ENCODE results near the gene NAV2.

Gene NAV2

DNA sequence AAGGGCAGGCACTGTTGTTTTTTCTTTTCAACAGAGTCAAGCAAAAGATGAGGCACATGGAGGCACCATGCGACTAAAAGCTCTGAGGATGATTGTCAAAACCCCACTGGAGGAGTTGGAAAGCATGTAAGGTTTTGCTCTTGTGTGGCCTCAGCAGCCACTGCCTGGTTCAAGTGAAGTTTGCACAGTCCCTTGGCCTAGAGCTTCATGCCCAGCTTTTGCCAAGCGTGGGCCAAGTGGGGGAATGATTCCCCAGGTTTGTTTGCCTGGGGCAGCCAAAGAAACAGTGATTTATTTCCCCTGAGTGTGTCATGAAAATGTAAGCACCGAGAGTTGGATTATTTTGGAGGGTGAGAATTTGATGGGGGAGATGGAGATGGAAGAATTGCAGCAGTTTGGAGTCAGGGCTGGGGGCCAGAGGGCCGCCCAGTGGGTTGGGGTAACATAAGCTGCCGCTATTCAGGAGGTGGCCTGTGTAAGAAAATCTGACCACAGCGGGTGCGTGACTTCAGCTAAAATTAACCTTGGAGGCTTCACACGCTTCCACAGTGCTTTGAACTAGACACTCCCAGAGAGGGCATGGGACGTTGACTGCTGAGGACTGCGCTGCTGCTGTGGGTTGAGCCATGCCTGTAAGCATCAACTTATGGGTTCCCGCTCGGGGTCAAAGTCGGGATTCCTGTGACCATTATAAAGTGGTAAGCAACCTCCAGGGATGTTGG lies 100.7 kb downstream of the NAV2 start:
- no peak for DNase-seq

DNA sequence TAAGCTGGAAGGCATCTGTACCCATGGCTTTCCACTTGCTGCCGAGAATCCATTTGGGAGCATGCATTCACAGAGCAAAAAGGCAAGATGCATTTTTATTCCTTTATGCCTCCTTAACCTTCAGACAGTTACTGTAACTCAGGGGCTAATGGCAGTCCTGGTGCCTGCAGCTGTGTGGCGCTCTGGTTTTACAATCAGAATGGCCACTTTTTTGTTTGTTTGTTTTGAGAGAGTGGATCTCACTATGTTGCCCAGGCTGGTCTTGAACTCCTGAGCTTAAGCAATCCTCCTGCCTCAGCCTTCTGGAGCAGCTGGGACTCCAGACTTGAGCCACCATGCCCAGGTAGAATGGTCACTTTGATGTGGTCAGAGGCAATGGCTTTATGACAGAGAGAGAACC lies 101.8 kb downstream of the NAV2 start:
- DNase-seq: no peak

DNA sequence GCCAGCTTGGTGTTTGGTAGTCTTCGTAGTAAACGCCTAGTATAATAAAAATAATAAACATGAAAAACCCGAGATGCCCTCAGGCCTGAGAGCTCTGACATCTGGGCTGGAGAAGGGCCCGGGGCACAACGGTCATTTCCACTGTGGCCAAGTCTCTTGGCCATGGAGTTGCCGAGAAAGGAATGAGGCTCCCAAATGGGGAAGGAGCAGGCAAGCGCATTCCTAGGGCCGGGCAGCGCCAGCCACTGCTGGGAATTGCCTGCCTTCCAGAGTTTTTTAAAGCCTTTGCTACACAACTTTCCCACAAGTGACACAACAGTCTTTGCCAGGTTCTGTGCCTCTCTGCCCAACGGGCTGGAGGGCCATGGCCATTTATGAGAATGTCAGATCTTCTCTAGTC lies 103.4 kb downstream of the NAV2 start:
- no peak for DNase-seq

DNA sequence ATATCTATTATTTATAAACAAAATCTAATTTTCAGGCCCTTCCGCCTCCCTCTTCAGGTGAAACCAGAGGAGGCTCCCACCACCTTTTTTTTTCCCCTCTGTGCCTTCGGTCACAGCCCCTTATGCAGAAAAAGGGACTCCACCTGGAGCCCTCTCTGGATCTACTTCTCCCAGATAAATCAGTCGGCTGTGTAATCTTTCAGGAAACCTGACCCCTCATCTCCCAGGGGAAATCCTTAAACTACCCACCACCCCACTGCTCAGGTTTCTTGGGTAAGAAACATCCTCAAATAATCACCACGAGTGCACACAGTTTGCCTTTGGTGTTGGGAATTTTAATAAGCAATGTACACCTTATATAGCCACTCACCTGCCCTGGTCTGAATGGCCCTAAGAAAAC lies 104.2 kb downstream of the NAV2 start:
- no peak for DNase-seq

DNA sequence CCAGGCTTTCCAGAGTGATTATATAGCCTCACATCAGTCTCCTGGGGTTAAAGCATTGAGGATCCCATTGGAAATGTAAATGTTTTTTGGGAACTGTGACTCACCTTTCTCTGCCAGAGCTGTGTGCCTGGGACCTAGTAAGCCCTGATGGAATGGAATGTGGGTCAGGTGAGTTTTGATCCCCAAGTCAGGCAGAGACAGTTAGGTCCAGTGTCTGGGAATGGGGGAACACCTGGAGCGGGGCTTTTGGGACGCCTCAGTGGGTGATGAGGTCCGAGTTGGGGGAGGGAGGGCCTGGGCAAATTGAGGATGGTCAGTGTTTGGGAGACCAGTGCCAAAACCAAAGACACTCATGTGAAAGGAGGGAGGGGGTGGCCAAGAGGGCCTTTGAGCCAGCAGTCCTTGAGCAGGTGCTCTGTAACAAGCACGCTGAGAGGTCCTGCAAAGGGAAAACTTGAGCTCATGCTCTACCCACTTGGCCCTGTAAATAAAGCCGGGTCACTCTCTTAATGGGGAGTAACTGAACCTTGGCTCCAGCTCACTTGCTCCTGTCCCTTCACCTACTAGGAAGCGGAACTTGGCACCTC lies 104.7 kb downstream of the NAV2 start:
- DNase-seq: no peak

DNA sequence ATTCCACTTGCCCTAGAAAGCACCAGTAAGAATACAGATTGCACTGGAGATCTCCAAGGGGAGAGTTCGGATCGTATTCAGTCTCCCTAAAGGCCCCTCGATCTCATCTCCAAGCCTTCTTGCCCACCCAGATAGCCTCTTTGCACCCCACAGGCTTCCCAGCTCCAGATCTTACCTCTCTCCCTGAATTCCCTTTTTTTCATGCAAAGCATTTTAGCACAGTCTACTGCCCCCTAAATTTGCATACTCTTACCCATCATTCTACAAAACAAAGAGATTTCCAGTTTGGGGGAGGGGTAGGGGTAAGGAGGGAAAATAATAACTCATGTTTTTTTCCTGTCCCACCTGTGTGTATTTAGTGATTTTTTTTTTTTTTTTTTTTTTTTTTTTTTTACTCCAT lies 105.2 kb downstream of the NAV2 start:
- no peak for DNase-seq

DNA sequence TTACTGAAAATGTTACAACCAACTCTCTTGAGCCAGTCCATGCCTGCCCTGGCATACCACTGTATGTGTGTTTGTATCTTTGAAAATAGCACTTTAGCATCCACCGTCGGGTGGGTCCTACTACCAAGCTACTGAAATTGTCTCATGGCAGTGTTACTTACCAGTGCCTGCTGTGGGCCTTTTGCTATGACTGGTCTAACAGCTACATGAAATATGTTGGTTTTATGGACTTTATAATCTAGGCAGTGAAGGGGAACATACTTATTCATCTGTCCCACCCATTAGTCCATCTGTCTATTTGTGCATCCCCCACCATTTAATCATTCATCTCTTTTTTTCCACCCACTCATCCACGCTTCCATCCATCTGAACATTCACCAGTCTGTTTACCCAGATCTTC lies 106.0 kb downstream of the NAV2 start:
- no peak for DNase-seq

DNA sequence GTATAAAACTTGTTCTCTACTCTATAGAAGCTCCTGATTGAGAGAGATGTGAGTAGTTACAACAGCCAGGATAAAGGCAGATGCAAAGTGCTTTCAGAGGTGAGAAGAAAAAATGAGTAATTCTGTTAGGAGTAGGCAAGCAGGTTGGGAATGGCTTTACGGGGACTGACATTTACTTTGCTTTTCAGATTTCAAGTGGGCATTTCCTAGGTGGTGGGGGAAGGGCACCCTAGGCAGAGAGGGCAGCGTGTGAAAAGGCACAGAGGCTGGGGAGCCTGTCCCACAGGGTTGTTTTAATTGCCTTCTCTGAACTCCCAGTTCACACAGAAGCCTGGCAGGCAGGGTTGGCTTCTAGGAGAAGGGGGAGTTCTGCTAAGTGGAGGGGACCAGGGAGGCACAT lies 106.5 kb downstream of the NAV2 start:
- no peak for DNase-seq

DNA sequence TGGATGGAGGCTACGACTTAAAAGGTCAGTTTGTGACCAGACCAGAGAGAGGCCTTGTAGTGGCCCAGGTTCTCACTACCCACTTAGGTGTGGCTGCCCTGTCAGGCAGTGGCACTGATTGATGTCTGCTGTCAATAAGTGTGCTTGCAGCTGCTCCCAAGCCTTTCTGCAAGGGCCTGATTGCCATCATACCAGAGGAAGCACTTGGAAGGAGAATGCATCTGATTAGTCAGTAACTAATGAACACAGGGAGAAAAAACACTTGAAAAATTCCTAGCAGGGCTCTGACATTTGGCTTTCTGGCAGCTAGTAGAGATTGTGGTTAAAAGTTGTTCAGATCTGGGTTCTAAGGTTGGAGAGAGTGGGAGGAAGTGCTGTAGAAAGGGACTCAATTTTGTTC lies 107.5 kb downstream of the NAV2 start:
- peak; percentile 60 for DNase-seq

DNA sequence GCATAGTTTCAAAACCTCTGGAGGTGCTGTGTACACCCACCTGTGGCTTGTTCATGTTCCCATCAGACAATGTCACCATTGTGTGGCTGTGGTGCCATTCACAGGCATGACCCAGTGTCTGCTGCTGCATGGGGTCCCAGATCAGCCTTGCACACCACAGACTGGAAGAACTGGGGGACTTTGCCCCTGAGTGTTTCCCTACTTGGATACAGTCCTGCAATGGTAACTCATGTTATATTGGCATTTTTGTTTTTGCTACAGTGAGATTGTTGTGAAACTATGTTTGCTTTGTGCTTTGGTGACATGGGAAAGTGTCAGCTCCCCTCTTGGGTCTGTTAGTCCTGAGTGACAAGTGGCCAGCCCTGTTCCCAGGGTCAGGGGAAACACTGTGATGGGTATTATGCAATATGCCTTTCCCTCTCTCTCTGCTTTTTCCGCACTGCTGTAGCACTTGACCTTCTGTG lies 108.8 kb downstream of the NAV2 start:
- DNase-seq: no peak

DNA sequence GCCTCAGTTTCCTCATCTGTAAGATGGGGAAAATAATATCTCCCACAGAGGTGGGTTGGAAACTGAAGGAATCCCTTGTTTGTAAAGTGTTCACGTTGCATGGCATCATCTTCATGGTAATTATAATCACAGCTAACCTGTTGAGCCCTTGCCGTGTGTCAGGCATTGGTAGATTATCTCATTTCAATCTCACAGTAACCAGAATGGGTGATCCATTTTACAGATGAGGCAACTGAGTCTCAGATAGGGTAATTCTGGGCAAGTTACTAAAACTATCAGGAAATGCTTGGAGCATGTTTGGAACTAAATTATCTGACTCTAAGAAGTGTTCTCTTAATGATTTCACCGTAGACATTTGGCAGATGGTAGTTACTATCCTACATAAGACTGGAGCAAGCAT lies 109.4 kb downstream of the NAV2 start:
- no peak for DNase-seq

DNA sequence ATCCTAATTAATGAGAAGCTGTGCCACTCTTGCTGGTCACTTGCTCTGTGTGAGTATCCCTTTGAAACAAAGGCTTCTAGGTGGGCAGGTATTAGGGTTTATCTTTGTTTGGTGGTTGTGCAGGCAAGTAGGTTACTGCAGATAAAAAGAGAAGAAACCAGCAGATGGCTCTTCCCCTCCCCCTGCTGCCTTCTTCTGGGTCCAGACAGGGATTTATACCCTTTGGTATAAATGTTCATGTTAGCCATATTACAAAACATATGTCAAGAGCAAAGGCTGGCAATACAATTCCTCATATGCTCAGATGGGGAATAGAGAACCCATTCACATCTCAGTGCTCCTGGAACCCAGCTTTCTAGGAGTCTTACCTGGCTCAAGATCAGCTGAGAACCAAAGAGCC lies 109.9 kb downstream of the NAV2 start:
- no peak for DNase-seq

DNA sequence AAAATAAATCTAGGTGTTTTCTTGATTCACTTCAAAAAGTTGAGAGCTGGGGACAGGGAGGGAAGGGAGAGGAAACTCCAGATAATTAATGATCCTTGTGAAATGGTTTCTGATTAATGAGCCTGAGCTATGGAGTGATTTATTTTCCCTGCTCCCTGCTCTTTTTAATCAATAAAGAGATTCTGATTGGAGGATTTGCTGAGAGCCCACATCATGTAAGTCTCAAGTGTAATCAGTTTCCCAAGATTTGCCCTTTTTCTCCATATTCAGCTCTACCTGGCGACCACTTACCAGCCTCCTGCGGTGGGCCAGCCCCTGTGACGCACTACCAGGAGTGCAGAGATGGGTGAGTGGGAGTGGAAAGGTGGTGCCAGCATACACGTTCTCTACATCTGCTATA lies 114.0 kb downstream of the NAV2 start:
- DNase-seq: no peak

DNA sequence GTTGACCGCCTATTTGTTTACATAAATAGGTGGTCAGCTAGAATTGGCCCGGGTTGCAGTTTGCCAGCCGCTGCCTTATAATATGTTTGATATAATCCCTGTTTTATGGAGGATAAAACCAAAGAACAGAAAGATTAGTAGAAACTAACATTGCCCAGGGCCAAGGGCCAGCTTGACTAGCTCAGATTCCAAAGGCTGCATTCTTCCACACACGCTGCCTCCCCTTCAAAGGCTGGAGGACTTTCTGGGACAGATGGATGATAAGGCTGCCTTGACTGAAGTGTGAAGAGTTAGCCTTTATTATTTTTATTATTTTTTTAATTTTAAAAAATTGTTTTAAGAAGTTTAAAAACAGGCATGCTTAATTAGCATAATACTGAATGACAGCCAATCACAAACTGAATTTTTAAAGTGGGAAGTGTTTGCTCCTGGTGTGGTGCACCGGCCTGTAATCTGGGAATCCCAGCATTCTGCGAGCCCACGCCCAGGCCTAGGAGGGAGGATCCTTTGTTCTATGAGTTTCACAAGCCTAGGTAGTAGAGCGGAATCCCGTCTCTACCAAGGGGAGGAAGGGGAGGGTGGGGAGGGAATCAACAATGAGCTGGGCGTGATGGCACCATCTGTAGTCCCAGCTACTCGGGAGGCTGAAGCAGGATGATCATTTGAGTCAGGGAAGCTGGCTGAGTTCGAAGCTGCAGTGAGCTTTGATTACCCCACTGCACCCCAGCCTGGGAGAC lies 114.9 kb downstream of the NAV2 start:
- DNase-seq: no peak

DNA sequence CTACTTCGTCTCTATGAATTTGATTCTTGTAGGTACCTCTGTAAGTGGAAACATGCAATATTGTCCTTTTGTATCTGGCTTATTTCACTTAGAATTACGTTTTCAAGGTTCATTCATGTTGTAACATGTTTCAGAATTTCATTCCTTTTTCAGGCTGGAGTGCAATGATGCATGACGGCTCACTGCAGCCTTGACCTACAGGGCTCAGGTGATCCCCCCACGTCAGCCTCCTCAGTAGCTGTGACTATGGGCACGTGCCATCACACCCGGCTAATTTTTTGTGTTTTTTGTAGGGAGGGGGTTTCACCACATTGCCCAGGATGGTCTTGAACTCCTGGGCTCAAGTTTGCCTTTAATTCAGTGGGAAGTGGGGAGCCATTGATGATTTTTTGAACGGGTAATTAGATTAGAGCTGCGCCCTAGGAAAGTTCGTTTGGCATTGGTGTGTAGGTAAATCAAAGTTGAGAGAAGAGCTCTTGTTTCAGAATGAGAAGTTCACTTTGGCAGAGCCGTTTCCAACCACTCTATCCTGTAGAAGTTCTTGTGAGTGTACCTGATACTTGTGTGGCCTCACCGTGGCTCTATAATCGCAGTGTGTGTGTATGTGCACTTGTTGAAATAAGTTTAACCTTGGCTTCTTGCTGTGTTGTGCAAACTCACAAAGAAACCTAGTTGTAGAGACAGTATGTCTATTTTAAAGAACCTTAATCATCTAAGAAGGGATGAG lies 115.9 kb downstream of the NAV2 start:
- no peak for DNase-seq

DNA sequence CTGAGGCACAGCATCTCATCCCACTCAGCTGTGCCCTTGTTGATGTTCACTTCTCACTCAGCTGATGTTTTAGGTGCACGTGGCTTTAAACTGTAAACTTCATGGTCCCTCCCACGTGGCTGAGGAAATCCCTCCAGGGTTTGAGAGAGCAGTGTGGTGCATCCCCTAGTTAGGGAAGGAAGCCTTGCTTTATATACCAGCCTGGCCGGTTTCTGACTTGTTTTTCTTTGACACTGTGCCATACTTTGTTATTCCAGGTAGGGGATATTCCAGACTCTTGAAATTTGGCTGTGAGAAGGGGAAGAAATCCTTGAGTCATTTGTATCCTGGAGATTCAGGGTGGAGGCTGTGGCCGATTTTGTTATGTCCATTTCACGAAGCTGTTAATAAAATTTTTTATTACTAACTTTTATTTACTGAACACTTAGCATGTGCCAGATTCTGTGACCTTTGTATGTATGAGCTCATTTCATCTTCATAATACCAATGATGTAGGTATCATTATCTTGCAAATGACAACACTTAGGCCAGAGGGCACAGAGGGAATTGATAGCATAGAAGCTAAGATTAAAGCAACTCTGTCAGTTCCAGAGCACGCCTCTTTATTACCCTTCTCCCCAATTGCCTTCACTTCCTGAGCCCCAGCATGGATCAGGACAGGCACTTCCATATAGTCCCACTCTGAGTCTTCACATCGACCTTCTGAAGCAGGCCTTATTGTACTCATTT lies 116.6 kb downstream of the NAV2 start:
- no peak for DNase-seq

DNA sequence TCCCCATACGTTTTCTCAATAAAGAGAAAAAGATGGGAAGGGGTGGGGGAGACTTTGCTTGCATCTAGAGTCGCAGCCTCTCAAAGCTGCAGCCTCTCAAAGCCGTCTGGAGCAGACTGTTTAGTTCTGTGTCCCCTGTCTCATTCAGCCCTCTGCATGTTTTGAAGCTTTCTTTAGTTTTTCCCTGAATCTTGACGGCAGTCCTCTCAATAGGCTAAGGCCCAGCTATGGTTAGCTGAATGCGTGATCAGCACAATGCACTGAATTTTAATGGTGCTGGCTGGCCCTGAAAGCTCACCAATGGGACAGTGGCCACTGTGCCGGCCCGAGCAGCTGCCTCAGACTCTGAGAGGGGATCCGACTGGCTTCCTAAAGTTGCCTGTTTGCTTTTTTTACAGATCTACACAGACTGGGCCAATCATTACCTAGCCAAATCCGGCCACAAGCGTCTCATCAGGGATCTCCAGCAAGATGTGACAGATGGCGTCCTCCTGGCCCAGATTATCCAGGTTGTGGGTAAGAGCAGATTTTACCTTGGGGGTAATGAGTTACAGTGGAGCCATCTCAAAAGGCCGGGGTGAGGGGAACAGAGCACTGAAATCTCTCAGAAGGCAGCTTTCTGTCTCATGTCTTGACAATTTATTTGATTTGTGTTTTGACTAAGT lies 119.6 kb downstream of the NAV2 start:
- DNase-seq: no peak

DNA sequence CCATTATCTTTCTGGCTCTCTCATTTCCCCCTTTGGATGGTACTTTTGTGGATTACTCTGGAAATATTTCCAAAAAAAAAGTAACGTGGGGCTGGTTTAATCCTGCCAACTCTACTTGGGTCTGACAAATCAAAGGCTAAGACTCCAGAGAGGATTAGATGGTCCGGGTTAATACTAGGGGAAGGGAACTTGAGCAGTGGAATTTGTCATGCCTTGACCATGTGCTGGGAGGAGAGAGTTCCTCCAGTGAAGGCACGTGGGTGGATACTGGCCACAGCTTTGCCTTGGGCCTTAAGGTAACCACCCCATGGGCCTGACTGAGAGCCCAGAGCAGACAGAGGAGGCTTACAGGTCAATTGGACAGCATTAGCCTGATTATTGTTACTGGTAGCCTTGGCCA lies 120.3 kb downstream of the NAV2 start:
- no peak for DNase-seq

DNA sequence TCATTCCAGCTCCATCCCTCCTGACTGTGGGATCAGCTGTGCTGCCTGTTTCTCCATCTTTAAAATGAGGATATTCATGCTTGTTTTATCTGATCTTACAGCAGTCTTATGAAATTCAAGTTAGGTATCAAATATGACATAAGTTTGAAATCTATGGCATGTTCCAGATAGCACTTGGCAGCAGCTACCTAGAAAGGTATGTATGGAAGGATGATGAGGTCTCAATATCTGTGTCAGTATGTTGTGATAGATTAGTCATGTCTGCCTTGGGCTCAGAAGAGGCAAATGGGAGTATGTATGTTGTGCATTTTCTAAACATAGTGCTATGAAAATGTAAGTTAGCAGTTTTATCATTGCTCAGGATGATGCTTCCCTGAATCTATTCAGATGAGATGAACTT lies 122.1 kb downstream of the NAV2 start:
- DNase-seq: peak; percentile 18

DNA sequence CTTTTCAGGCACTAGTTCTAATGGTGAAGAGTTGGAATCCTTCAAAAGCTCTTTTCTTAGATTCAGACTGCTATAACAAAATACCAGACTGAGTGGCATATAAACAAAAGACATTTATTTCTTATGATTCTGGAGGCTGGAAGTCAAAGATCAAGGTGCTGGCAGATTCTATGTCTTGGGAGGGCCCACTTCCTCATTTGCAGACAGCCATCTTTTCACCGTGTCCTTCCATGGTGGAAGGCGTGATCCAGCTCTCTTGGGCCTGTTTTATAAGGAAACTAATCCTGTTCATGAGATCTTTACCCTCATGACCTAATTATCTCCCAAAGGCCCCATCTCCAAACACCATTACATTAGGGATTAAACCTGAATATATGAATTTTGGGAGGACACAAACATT lies 124.0 kb downstream of the NAV2 start:
- DNase-seq: no peak

DNA sequence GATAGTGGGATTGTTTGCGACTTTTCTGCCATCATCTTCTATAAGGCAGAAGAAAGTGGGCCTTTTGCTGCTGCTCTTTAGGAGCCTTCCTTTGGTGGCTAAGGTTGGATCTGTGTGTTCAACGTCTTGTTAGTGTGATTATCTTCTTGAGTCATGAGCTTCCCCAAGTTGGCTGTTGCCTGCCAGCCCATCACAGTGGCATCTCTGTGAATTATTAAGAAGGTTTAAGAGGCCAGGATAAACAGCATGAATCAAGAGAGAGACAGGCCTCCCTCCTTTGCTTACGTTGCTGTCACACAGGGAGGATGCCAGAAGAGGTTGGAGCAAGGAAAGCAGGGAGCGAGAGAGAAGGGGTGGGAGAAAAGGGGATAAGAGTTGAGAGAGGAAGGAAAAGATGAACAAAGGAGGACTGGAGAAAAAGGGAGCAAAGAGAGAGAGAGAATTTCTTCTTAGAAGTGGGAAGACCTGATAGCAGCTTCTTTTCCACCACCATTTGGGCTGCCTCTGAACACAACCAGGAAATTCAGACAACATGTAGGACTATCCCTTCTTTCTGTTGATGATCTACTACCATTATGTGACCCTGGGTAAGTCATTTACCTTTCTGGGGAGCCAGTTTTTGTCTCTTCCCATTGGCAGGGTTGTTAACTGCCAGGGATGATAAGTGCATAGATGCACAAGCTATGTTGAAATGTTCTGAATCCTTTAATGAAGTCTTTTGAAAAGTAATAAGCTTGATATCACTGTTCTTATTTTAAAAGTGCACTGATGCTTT lies 126.5 kb downstream of the NAV2 start:
- DNase-seq: peak; percentile 39

Data from fibroblast of skin of scalp (primary cell).